ENCODE measurements around the gene C18orf32.

DNA sequence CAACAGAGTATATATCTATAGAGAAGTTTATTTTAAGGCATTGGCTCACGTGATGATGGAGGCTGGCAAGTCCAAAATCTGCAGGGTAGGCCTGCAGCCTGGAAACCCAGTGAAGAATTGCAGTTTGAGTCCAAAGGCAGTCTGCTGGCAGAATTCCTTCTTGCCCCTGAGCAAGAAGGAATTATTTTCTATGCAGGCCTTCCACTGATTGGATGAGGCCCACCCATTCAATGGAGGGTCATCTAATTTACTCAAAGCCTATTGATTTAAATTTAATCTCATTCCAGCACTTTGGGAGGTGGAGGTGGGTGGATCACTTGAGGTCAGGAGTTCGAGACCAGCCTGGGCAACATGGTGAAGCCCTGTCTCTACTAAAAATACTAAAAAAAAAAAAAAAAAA lies 30.4 kb upstream of the C18orf32 start:
- no peak for TF ChIP-seq POLR2AphosphoS5 (IDR thresholded peaks at IDR 0.05)
- TF ChIP-seq POLR2A (IDR thresholded peaks at IDR 0.05) = no peak
- TF ChIP-seq, protein P1, sequence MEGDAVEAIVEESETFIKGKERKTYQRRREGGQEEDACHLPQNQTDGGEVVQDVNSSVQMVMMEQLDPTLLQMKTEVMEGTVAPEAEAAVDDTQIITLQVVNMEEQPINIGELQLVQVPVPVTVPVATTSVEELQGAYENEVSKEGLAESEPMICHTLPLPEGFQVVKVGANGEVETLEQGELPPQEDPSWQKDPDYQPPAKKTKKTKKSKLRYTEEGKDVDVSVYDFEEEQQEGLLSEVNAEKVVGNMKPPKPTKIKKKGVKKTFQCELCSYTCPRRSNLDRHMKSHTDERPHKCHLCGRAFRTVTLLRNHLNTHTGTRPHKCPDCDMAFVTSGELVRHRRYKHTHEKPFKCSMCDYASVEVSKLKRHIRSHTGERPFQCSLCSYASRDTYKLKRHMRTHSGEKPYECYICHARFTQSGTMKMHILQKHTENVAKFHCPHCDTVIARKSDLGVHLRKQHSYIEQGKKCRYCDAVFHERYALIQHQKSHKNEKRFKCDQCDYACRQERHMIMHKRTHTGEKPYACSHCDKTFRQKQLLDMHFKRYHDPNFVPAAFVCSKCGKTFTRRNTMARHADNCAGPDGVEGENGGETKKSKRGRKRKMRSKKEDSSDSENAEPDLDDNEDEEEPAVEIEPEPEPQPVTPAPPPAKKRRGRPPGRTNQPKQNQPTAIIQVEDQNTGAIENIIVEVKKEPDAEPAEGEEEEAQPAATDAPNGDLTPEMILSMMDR (IDR thresholded peaks at IDR 0.05) = no peak

Data from upper lobe of left lung (tissue), 4 donors.